ENCODE measurements around the gene NT5DC4. TPM values are rescaled to one million over a fixed set of nuclear protein-coding genes. Genes with fewer than 3 reads are reported as not detected.

Gene NT5DC4
- total RNA-seq, 4 donors from 2014 or later, result not detected

- TF ChIP-seq POLR2A (IDR thresholded peaks at IDR 0.05; ENCODE audit: low read depth) (no peak), EP300 (IDR thresholded peaks at IDR 0.05) (no peak), CTCF (IDR thresholded peaks at IDR 0.05) (no peak), POLR2AphosphoS5 (IDR thresholded peaks at IDR 0.05) (no peak)
- no peak overlapping the region for H3K27ac ChIP-seq (replicated peaks in 1 of 4)
- H3K27me3 ChIP-seq, result peaks cover 0 to 18% (median 0%) of the 10 kb centered on the region in 4 donors
- intact Hi-C loops (cut with DNase I), result no loop called here
- peaks cover 0 to 18% (median 16%) of the 10 kb centered on the region in 4 donors for H3K4me1 ChIP-seq
- DNase-seq (ENCODE audit: extremely low spot score), result peak; percentile 64
- 82% methylated on average over 8 of the region's 8 CpGs for WGBS
- no peaks in the 10 kb centered on the region for H3K36me3 ChIP-seq
- H3K4me3 ChIP-seq, result no peak overlapping the region
- H3K9me3 ChIP-seq, result no peaks in the 10 kb centered on the region
Measured at GRCh38 chr2:112730216-112730615, 9.4 kb downstream of the NT5DC4 start.

- H3K27me3 ChIP-seq, result peaks cover 0 to 18% (median 0%) of the 10 kb centered on the region in 4 donors
- H3K4me3 ChIP-seq, result no peak overlapping the region
- TF ChIP-seq POLR2AphosphoS5 (IDR thresholded peaks at IDR 0.05), result no peak
- TF ChIP-seq POLR2A (IDR thresholded peaks at IDR 0.05; ENCODE audit: low read depth), result no peak
- no peak for TF ChIP-seq EP300 (IDR thresholded peaks at IDR 0.05)
- no peak for TF ChIP-seq CTCF (IDR thresholded peaks at IDR 0.05)
- 84% methylated on average over 5 of the region's 5 CpGs for WGBS
- DNase-seq (ENCODE audit: extremely low spot score), result peak; percentile 45
- intact Hi-C loops (cut with DNase I), result no loop called here
- H3K4me1 ChIP-seq, result peaks cover 0 to 18% (median 16%) of the 10 kb centered on the region in 4 donors
- no peaks in the 10 kb centered on the region for H3K9me3 ChIP-seq
- H3K36me3 ChIP-seq, result no peaks in the 10 kb centered on the region
- H3K27ac ChIP-seq (replicated peaks in 1 of 4), result no peak overlapping the region
Measured at GRCh38 chr2:112730791-112731190, 10.0 kb downstream of the NT5DC4 start.

DNA sequence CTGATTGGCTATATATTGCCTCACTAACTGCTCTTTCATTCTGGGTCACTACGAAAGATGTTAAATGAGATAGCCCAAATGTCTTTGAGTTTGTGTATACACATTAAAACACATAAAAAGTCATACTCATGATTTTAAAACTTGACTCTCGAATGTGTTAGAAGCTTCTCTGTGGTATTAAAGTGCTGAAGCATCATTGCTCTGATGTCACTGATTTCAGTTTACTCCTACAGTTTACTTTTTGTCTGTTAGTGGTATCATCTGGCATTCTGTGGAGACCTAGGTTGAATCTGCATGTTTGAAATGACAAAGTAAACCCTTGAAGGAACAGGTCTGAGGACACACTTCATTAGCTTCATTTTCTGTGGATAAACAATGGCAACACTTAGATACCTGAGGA lies 10.7 kb downstream of the NT5DC4 start:
- Histone ChIP-seq H3K27ac (replicated peaks in 1 of 4) (no peak overlapping the region), H3K36me3 (no peaks in the 10 kb centered on the region), H3K9me3 (no peaks in the 10 kb centered on the region), H3K4me3 (no peak overlapping the region), H3K4me1 (peaks cover 0 to 17% (median 14%) of the 10 kb centered on the region in 4 donors), H3K27me3 (peaks cover 0 to 18% (median 0%) of the 10 kb centered on the region in 4 donors)
- no peak for DNase-seq (ENCODE audit: extremely low spot score)
- TF ChIP-seq CTCF (IDR thresholded peaks at IDR 0.05) (no peak), EP300 (IDR thresholded peaks at IDR 0.05) (no peak), POLR2A (IDR thresholded peaks at IDR 0.05; ENCODE audit: low read depth) (no peak), POLR2AphosphoS5 (IDR thresholded peaks at IDR 0.05) (no peak)
- intact Hi-C loops (cut with DNase I), result no loop called here
- 95% methylated on average over 2 of the region's 2 CpGs for WGBS

- H3K4me1 ChIP-seq, result peaks cover 0 to 10% (median 9%) of the 10 kb centered on the region in 4 donors
- DNase-seq (ENCODE audit: extremely low spot score), result no peak
- H3K4me3 ChIP-seq, result no peak overlapping the region
- H3K27ac ChIP-seq (replicated peaks in 1 of 4), result no peak overlapping the region
- H3K27me3 ChIP-seq, result peaks cover 0 to 3% (median 0%) of the 10 kb centered on the region in 4 donors
- intact Hi-C loops (cut with DNase I), result no loop called here
- no peaks in the 10 kb centered on the region for H3K36me3 ChIP-seq
- TF ChIP-seq CTCF (IDR thresholded peaks at IDR 0.05) (no peak), POLR2AphosphoS5 (IDR thresholded peaks at IDR 0.05) (no peak), EP300 (IDR thresholded peaks at IDR 0.05) (no peak), POLR2A (IDR thresholded peaks at IDR 0.05; ENCODE audit: low read depth) (no peak)
- WGBS, result 45% methylated on average over 4 of the region's 4 CpGs
- no peaks in the 10 kb centered on the region for H3K9me3 ChIP-seq
Measured at GRCh38 chr2:112733456-112733855, 12.6 kb downstream of the NT5DC4 start.

DNA sequence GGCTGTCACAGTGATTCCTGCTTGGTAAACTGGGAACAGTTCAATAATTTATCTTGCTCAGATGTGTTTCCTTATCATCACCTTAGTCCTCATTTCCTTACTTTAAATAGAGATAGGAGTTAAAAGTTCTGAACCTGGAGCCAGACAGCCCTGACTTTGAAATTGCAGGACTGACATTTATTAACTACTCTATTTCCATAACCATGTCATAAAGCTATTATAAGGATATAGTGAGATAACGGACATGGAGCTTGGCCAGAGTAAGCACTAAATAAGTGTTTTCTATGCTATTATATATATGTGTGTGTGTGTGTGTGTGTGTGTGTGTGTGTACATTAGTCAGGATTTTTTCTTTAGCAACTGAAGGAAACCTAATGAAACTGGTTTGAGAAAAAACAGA lies 13.1 kb downstream of the NT5DC4 start:
- TF ChIP-seq CTCF (IDR thresholded peaks at IDR 0.05), result no peak
- TF ChIP-seq POLR2AphosphoS5 (IDR thresholded peaks at IDR 0.05), result no peak
- TF ChIP-seq EP300 (IDR thresholded peaks at IDR 0.05), result no peak
- no peak for TF ChIP-seq POLR2A (IDR thresholded peaks at IDR 0.05; ENCODE audit: low read depth)
- H3K4me1 ChIP-seq, result peaks cover 0 to 10% (median 9%) of the 10 kb centered on the region in 4 donors
- H3K27me3 ChIP-seq, result no peaks in the 10 kb centered on the region
- no peaks in the 10 kb centered on the region for H3K9me3 ChIP-seq
- WGBS, result 47% methylated on average over 1 of the region's 1 CpG
- no peak for DNase-seq (ENCODE audit: extremely low spot score)
- H3K4me3 ChIP-seq, result no peak overlapping the region
- intact Hi-C loops (cut with DNase I), result no loop called here
- H3K27ac ChIP-seq (replicated peaks in 1 of 4), result no peak overlapping the region
- no peaks in the 10 kb centered on the region for H3K36me3 ChIP-seq
